A549 (cell line): Measurements from ENCODE around the gene FEM1A. TPM values are rescaled to one million over a fixed set of nuclear protein-coding genes. Genes with fewer than 3 reads are reported as not detected.

ENCODE experiments used
- ATAC-seq, 2 experiments: fragments of 200-7000 bp in 1 of 2; fragments of >200 bp in 1 of 2; cut with Nextera tagmentation in 1 of 2; cut with Tn5 transposase in 1 of 2; 3 replicates each; pipeline versions ENCODE4 v1.8.0 to v1.9.1; 2018 to 2020; ENCODE audit warnings: mild to moderate bottlenecking in 1 of 2, moderate library complexity in 1 of 2
- CTCF ChIA-PET: fragments of 300-600 bp; sonication (Branson Sonifier 250); formaldehyde crosslinking; extraction: SDS; loops from one replicate; lab custom pipeline; 2021; ENCODE audit warnings: antibody characterized with exemption, inconsistent platforms; lab: Yijun Ruan, JAX
- POLR2A ChIA-PET: fragments of 350-600 bp; formaldehyde crosslinking; extraction: SDS; loops from one replicate; lab custom pipeline; 2021; ENCODE audit warnings: antibody characterized with exemption, inconsistent platforms; lab: Yijun Ruan, JAX
- DNase-seq, 2 experiments: peaks; one replicate each; pipeline versions ENCODE4 v3.0.0 to v3.0.0-alpha.2; 2011 to 2016; ENCODE audit warnings: low read depth in 1 of 2, low spot score in 1 of 2
- FAIRE-seq: peaks from 2 replicates; lab custom pipeline; 2011; peaks lifted over from hg19 to GRCh38; lab: Jason Lieb, UNC
- H3K27ac ChIP-seq, 2 experiments: fragments of >200 bp; sonication (Bioruptor Twin); formaldehyde crosslinking; 3 replicates each; pipeline ENCODE4 v1.5.1; 2016 to 2017
- H3K4me1 ChIP-seq: fragments of >200 bp; sonication (Bioruptor Twin); formaldehyde crosslinking; 3 replicates; pipeline ENCODE4 v1.6.1; 2016
- H3K4me2 ChIP-seq: fragments of >200 bp; sonication (Bioruptor Twin); formaldehyde crosslinking; 3 replicates; pipeline ENCODE4 v1.6.1; 2016
- H3K4me3 ChIP-seq: fragments of >200 bp; sonication (Bioruptor Twin); formaldehyde crosslinking; 3 replicates; pipeline ENCODE4 v1.5.1; 2016
- H3K9me3 ChIP-seq: fragments of >200 bp; sonication (Bioruptor Twin); formaldehyde crosslinking; 3 replicates; pipeline ENCODE4 v1.6.1; 2016
- BHLHE40 ChIP-seq: IDR thresholded peaks from 2 replicates; pipeline ENCODE4 v1.6.1; 2012; ENCODE audit warnings: low read depth, low read length, inconsistent platforms
- CBX2 ChIP-seq: fragments of 200-600 bp; sonication (generic); IDR thresholded peaks from 2 replicates; pipeline ENCODE4 v1.6.1; 2016; ENCODE audit warnings: low read depth, mild to moderate bottlenecking, borderline replicate concordance
- CBX8 ChIP-seq: fragments of 200-600 bp; sonication (generic); IDR thresholded peaks from 2 replicates; pipeline ENCODE4 v1.6.1; 2016
- CEBPB ChIP-seq, 2 experiments: fragments of >200 bp in 1 of 2; sonication (Bioruptor Twin) in 1 of 2; formaldehyde crosslinking in 1 of 2; IDR thresholded peaks; 2 replicates each; pipeline ENCODE4 v1.6.1; 2012 to 2016
- CHD4 ChIP-seq: fragments of 200-600 bp; sonication (generic); IDR thresholded peaks from 2 replicates; pipeline ENCODE4 v1.6.1; 2016; ENCODE audit warnings: antibody characterized with exemption, mild to moderate bottlenecking, borderline replicate concordance
- EHF ChIP-seq: fragments of 250-450 bp; sonication (Bioruptor Pico); IDR thresholded peaks from 2 replicates; pipeline ENCODE4 v1.5.0; 2020; ENCODE audit warnings: mild to moderate bottlenecking
- EHMT2 ChIP-seq: fragments of 200-600 bp; sonication (generic); IDR thresholded peaks from 2 replicates; pipeline ENCODE4 v1.6.1; 2016; ENCODE audit warnings: antibody characterized with exemption, low read depth, mild to moderate bottlenecking, moderate library complexity
- ELK1 ChIP-seq: fragments of 150-350 bp; IDR thresholded peaks from 2 replicates; pipeline ENCODE4 v1.6.1; 2014; ENCODE audit warnings: low read depth, mild to moderate bottlenecking, low read length
- ESRRA ChIP-seq: fragments of 150-350 bp; IDR thresholded peaks from 2 replicates; pipeline ENCODE4 v1.6.1; 2014; ENCODE audit warnings: mild to moderate bottlenecking, low read length, borderline replicate concordance
- HDAC2 ChIP-seq: fragments of 200-600 bp; sonication (generic); IDR thresholded peaks from 2 replicates; pipeline ENCODE4 v1.6.1; 2016
- HEYL ChIP-seq: fragments of 250-450 bp; sonication (Bioruptor Pico); IDR thresholded peaks from 2 replicates; pipeline ENCODE4 v1.8.0; 2021; ENCODE audit warnings: mild to moderate bottlenecking, moderate library complexity
- HMGXB4 ChIP-seq: fragments of 250-450 bp; sonication (Bioruptor Pico); IDR thresholded peaks from 2 replicates; pipeline ENCODE4 v1.5.0; 2021; ENCODE audit warnings: mild to moderate bottlenecking, moderate library complexity, borderline replicate concordance
- HOXA7 ChIP-seq: fragments of 250-450 bp; sonication (Bioruptor Pico); IDR thresholded peaks from 2 replicates; pipeline ENCODE4 v1.5.0; 2020; ENCODE audit warnings: mild to moderate bottlenecking, moderate library complexity
- HOXB13 ChIP-seq: fragments of 250-450 bp; sonication (Bioruptor Pico); IDR thresholded peaks from 2 replicates; pipeline ENCODE4 v1.5.0; 2020; ENCODE audit warnings: low read depth, mild to moderate bottlenecking, moderate library complexity
- JUN ChIP-seq, 2 experiments: fragments of >200 bp; sonication (Bioruptor Twin); formaldehyde crosslinking; IDR thresholded peaks; 2 replicates in 1 of 2; 3 replicates in 1 of 2; pipeline ENCODE4 v1.6.1; 2016 to 2017
- JUNB ChIP-seq: fragments of >200 bp; sonication (Bioruptor Twin); formaldehyde crosslinking; IDR thresholded peaks from 2 replicates; pipeline ENCODE4 v1.6.1; 2016
- KDM5A ChIP-seq: fragments of 200-600 bp; sonication (generic); IDR thresholded peaks from 2 replicates; pipeline ENCODE4 v1.6.1; 2016; ENCODE audit warnings: antibody characterized with exemption, mild to moderate bottlenecking
- MAFK ChIP-seq: fragments of 450-650 bp; IDR thresholded peaks from 2 replicates; pipeline ENCODE4 v1.6.1; 2014; ENCODE audit not compliant: partially characterized antibody
- MYC ChIP-seq: IDR thresholded peaks from 2 replicates; pipeline ENCODE4 v1.6.1; 2012; ENCODE audit warnings: mild to moderate bottlenecking, inconsistent platforms, low read length, improper control_type of control experiment, borderline replicate concordance
- NFE2L2 ChIP-seq: fragments of 150-350 bp; conservative IDR thresholded peaks from 2 replicates; pipeline ENCODE4 v1.6.1; 2014; ENCODE audit warnings: low read length
- NPAS2 ChIP-seq: fragments of 250-450 bp; sonication (Bioruptor Pico); IDR thresholded peaks from 2 replicates; pipeline ENCODE4 v1.8.0; 2022; ENCODE audit warnings: mild to moderate bottlenecking, moderate library complexity, borderline replicate concordance
- NR3C1 ChIP-seq: fragments of >200 bp; sonication (Bioruptor Twin); formaldehyde crosslinking; IDR thresholded peaks from 3 replicates; pipeline ENCODE4 v1.6.1; 2017
- POLR2AphosphoS2 ChIP-seq: conservative IDR thresholded peaks from 2 replicates; pipeline ENCODE4 v1.6.1; 2012; ENCODE audit warnings: low read length, improper control_type of control experiment, inconsistent platforms
- RCOR1 ChIP-seq: fragments of 150-350 bp; IDR thresholded peaks from 2 replicates; pipeline ENCODE4 v1.6.1; 2014; ENCODE audit warnings: antibody characterized with exemption, low read length, low read depth
- RFX5 ChIP-seq: fragments of 450-650 bp; IDR thresholded peaks from 2 replicates; pipeline ENCODE4 v1.7.1; 2014; ENCODE audit warnings: antibody characterized with exemption, mild to moderate bottlenecking, moderate library complexity
- RNF2 ChIP-seq: fragments of 200-600 bp; sonication (generic); IDR thresholded peaks from 2 replicates; pipeline ENCODE4 v1.6.1; 2016; ENCODE audit warnings: low read depth, mild to moderate bottlenecking, antibody characterized with exemption, moderate library complexity, borderline replicate concordance
- SMC3 ChIP-seq: fragments of >200 bp; sonication (Bioruptor Twin); formaldehyde crosslinking; IDR thresholded peaks from 3 replicates; pipeline ENCODE4 v1.6.1; 2018; ENCODE audit warnings: inconsistent platforms
- TFCP2L1 ChIP-seq: fragments of 250-450 bp; sonication (Bioruptor Pico); IDR thresholded peaks from 2 replicates; pipeline ENCODE4 v1.5.0; 2021; ENCODE audit warnings: mild to moderate bottlenecking
- ZSCAN20 ChIP-seq: fragments of 250-450 bp; sonication (Bioruptor Pico); IDR thresholded peaks from 2 replicates; pipeline ENCODE4 v1.8.0; 2022; ENCODE audit warnings: mild to moderate bottlenecking, moderate library complexity
- WGBS: methylation state at CpG from one replicate; pipeline ENCODE4 v1.1.6; 2017; ENCODE audit errors: missing lambda C conversion rate; 5-methylcytosine and 5-hydroxymethylcytosine counted together
- polyA plus RNA-seq, 4 experiments: library from polyadenylated mRNA; depleted of rRNA in 3 of 4; stranded (reverse); fragments of >200 nt; fragmentation: RNase III in 1 of 4; extraction: RNeasy Plus Mini Kit Qiagen cat#74134 plus additional on column Dnase treatment in 1 of 4; gene quantifications; 2 replicates in 3 of 4; 3 replicates in 1 of 4; pipeline ENCODE4 v1.2.3, GENCODE V29; 2011 to 2017
- TF ChIP-seq, protein P1 (sequence below): fragments of >200 bp; sonication (Bioruptor Twin); formaldehyde crosslinking; IDR thresholded peaks from 2 replicates; pipeline ENCODE4 v1.6.1; 2016
- TF ChIP-seq, protein P2 (sequence below): fragments of >200 bp; sonication (Bioruptor Twin); formaldehyde crosslinking; IDR thresholded peaks from 3 replicates; pipeline ENCODE4 v1.6.1; 2016
- TF ChIP-seq, protein P3 (sequence below): fragments of >200 bp; sonication (Bioruptor Twin); formaldehyde crosslinking; IDR thresholded peaks from 3 replicates; pipeline ENCODE4 v1.5.1; 2016
- TF ChIP-seq, protein P4 (sequence below): fragments of 450-650 bp; IDR thresholded peaks from 2 replicates; pipeline ENCODE4 v1.6.1; 2014; ENCODE audit warnings: antibody characterized with exemption
- TF ChIP-seq, protein P5 (sequence below): IDR thresholded peaks from 2 replicates; pipeline ENCODE4 v1.6.1; 2012

The FEM1A gene
- polyA plus RNA-seq, 2 of the 4 experiments (the other 2 are of a cell fraction): 3.2 to 4.1 TPM

GRCh38 chr19:4815426-4816201 is 24.1 kb downstream of the FEM1A start:
- 39% methylated on average over 28 of the region's 28 CpGs for WGBS
- ChIA-PET POLR2A (no interaction called here), CTCF (interaction anchor here (1.0 to 3.5 kb wide), 3 partner anchors 36 to 97 kb away, joined by 3 to 23 read pairs (median 6); no protein-coding TSS in a partner anchor)
- ATAC-seq: peak; percentile 59 to 77; a peak in 4 of 6 replicates
- H3K4me2 ChIP-seq: peak overlapping the region; percentile 37
- peaks cover 17% of the 10 kb centered on the region for H3K4me1 ChIP-seq
- no peak overlapping the region for H3K4me3 ChIP-seq
- H3K9me3 ChIP-seq: no peaks in the 10 kb centered on the region
- DNase-seq: peak; percentile 91 to 93
- FAIRE-seq: no peak
- peak overlapping the region; percentile 77 to 89 for H3K27ac ChIP-seq
- TF ChIP-seq ESRRA (no peak), RCOR1 (no peak), CBX2 (no peak), CEBPB (IDR thresholded peaks at IDR 0.05) (no peak), HEYL (CRISPR knock-in tag) (no peak), NR3C1 (no peak), CBX8 (no peak), ZSCAN20 (CRISPR knock-in tag) (no peak), JUN (IDR thresholded peaks at IDR 0.05) (no peak), MYC (peak; percentile 69; the same call in 1 of the 2 replicates), TFCP2L1 (CRISPR knock-in tag) (no peak), HOXB13 (CRISPR knock-in tag) (peak; percentile 76; the same call in 1 of the 2 replicates), POLR2AphosphoS2 (no peak), NFE2L2 (no peak), ELK1 (no peak), NPAS2 (CRISPR knock-in tag) (no peak), SMC3 (no peak), RFX5 (no peak), HOXA7 (CRISPR knock-in tag) (no peak), EHF (CRISPR knock-in tag) (no peak), HDAC2 (no peak), BHLHE40 (no peak), JUNB (no peak), HMGXB4 (CRISPR knock-in tag) (no peak), RNF2 (no peak), EHMT2 (no peak), MAFK (no peak), KDM5A (no peak), CHD4 (no peak)
- TF ChIP-seq, protein P1, sequence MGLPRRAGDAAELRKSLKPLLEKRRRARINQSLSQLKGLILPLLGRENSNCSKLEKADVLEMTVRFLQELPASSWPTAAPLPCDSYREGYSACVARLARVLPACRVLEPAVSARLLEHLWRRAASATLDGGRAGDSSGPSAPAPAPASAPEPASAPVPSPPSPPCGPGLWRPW: no peak
- TF ChIP-seq, protein P2, sequence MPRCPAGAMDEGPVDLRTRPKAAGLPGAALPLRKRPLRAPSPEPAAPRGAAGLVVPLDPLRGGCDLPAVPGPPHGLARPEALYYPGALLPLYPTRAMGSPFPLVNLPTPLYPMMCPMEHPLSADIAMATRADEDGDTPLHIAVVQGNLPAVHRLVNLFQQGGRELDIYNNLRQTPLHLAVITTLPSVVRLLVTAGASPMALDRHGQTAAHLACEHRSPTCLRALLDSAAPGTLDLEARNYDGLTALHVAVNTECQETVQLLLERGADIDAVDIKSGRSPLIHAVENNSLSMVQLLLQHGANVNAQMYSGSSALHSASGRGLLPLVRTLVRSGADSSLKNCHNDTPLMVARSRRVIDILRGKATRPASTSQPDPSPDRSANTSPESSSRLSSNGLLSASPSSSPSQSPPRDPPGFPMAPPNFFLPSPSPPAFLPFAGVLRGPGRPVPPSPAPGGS: no peak
- TF ChIP-seq, protein P3, sequence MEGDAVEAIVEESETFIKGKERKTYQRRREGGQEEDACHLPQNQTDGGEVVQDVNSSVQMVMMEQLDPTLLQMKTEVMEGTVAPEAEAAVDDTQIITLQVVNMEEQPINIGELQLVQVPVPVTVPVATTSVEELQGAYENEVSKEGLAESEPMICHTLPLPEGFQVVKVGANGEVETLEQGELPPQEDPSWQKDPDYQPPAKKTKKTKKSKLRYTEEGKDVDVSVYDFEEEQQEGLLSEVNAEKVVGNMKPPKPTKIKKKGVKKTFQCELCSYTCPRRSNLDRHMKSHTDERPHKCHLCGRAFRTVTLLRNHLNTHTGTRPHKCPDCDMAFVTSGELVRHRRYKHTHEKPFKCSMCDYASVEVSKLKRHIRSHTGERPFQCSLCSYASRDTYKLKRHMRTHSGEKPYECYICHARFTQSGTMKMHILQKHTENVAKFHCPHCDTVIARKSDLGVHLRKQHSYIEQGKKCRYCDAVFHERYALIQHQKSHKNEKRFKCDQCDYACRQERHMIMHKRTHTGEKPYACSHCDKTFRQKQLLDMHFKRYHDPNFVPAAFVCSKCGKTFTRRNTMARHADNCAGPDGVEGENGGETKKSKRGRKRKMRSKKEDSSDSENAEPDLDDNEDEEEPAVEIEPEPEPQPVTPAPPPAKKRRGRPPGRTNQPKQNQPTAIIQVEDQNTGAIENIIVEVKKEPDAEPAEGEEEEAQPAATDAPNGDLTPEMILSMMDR: no peak
- TF ChIP-seq, protein P4, sequence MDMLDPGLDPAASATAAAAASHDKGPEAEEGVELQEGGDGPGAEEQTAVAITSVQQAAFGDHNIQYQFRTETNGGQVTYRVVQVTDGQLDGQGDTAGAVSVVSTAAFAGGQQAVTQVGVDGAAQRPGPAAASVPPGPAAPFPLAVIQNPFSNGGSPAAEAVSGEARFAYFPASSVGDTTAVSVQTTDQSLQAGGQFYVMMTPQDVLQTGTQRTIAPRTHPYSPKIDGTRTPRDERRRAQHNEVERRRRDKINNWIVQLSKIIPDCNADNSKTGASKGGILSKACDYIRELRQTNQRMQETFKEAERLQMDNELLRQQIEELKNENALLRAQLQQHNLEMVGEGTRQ: peak; percentile 93
- TF ChIP-seq, protein P5, sequence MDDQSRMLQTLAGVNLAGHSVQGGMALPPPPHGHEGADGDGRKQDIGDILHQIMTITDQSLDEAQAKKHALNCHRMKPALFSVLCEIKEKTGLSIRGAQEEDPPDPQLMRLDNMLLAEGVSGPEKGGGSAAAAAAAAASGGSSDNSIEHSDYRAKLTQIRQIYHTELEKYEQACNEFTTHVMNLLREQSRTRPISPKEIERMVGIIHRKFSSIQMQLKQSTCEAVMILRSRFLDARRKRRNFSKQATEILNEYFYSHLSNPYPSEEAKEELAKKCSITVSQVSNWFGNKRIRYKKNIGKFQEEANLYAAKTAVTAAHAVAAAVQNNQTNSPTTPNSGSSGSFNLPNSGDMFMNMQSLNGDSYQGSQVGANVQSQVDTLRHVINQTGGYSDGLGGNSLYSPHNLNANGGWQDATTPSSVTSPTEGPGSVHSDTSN: no peak
